ENCODE results near the gene PSMF1.

PSMF1 gene

DNA sequence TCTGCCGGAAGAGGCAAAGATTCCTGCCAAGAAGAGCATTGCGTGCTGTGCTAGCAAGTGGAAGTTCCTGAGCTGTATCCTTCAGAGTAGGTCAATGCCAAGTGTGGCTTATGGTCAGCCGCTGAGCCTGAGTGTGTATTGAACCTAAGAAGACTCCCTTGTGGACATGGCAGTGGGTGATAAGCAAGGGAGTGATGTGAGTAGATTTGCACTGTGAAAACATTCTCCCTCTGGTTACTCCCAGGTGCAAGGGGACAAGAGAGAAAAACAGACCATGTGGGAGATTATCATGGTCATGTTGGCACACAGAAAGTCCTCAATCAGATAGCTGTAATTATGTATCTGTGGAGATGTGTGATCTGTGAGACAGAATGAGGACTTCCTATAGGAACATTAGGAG, 72.4 kb downstream of the PSMF1 start:
- no peak for DNase-seq (ENCODE audit: low read depth)

DNA sequence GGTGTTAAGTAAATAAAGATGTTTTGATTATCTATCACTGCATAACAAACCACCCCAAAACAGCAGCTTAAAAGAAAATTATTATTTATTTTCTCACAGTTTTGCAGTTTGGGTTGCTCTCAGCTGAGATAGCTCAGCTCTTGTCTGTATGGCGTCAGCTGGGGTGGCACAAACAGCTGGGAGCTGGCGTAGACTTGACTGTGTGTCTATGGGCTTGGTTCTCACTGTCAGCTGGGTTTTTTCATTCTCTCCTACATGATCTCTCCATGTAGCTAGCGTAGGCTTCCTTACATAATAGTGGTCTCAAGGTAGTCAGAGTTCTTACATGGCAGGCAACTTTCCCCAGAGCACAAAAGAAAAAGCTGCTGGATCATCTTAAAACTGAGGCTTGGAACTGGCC, 72.9 kb downstream of the PSMF1 start:
- no peak for DNase-seq (ENCODE audit: low read depth)

DNA sequence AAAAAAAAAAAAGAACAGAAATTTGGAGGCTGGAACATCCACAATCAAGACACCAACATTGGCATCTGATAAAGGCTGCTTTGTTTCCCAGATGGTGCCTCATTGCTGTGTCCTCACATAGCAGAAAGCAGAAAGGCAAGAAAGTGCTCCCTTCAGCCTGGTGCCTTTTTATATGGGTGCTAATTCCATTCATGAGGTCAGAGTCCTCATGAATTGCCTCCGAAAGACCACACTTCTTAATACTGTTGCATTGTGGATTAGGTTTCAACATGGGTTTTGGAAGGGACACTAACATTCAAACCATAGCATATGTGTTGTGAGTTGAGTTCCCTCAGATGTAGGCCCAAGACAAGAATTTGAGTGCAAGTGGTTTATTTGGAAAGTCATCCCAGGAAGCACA, 76.8 kb downstream of the PSMF1 start:
- DNase-seq (ENCODE audit: low read depth): no peak

DNA sequence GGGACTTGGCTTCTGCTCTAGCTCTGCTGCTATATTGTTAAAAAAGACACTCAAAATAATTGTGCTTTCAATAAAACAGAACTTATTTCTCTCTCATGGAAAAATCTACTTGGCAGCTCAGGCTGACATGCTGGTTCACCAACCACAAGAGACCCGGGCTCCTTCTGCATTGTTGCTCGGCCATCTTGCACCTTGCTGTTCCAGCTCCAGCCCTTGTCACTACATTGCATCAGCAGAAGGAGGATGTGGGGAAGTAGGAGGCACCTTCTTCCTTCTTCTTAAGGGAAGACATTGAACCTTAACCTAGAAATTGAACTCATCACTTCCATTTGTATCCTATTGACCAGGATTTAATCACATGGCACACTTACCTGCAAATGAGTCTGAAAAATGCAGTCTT, 78.2 kb downstream of the PSMF1 start:
- no peak for DNase-seq (ENCODE audit: low read depth)

DNA sequence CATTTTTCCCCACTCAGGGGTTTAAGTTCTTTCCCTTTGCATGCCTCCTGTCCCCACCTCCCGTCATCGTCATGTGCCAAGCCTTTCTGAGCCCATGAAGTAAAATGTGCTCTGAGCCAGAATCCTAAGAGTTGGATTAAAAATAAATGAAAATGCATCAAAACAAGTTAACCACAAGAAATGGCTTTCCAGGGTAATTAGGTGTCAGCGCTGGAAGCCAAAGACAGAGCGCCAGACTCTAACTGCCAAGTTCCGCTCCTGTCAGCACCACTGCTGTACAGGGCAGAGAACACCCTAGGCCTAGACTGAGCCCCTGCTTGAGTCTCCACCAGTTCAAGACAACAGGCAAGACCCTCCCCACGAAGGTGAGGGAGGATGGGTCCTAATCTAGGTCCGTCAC, 79.4 kb downstream of the PSMF1 start:
- no peak for DNase-seq (ENCODE audit: low read depth)

DNA sequence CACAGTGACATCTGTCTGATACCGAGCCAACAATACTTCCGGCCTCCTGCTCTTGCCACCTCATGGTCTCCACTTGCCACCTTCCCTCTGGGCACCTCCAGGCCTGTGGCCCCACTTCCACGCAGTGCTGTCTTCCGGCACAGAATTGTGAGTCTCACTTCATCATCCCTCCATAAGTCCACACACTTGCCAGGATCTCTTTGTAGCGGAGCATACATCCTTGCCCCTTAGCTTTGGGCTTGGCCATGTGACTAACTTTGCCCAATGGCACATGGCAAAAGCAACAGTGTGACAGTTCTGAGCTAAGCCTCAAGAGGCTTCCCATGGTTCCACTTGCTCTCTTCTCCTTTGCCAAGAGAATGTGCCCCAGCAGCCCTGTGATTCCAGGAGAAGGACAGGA, 80.3 kb downstream of the PSMF1 start:
- no peak for DNase-seq (ENCODE audit: low read depth)

DNA sequence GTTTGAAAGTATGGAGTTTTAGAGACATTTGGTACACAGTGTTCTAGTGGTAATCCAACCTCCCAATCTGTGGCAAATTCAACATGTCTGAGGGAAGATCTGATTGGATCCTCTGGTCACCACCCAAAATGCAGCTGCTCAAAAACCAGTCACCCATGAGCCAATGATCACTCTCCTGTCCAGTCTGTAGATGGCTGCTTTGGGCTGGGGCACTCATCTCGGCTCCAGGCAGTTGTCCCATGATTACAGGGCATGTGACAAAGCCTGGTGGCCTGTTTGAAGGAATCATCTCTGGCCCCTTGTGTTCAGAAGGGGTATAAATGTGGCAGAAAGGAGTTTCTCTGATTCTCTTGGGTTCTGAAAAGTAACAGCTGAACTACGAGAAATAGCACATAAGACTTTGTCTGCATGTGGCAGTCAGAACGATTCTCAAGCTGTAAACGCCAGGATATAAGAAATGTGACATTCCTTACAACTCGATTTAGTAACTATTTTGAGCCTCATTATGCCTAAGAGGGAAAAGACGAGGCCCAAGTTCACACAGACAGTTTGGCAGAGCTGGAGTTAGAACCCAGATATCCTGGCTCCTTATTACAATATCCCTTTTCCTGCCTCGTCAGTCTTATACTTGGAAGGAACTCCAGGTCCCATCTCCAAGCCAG, 80.9 kb downstream of the PSMF1 start:
- no peak for DNase-seq (ENCODE audit: low read depth)

DNA sequence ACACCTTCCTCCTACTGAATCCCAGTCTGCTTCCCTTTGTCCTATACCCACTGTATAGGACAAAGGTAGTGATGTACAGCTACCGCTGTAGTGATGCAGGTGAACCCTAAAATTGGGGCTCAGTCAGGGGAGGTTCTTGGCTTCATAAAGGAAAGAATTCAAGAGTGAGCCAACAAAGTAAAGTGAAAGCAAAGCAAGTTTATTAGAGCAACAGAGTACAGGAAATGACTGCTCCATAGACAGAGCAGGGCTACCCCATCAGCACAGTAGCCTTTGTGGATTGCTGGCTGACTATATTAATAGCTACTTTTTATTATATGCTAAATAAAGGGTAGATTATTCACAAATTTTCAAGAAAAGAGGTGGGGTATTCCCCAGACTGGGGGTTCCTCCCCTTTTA, 81.6 kb downstream of the PSMF1 start:
- no peak for DNase-seq (ENCODE audit: low read depth)

DNA sequence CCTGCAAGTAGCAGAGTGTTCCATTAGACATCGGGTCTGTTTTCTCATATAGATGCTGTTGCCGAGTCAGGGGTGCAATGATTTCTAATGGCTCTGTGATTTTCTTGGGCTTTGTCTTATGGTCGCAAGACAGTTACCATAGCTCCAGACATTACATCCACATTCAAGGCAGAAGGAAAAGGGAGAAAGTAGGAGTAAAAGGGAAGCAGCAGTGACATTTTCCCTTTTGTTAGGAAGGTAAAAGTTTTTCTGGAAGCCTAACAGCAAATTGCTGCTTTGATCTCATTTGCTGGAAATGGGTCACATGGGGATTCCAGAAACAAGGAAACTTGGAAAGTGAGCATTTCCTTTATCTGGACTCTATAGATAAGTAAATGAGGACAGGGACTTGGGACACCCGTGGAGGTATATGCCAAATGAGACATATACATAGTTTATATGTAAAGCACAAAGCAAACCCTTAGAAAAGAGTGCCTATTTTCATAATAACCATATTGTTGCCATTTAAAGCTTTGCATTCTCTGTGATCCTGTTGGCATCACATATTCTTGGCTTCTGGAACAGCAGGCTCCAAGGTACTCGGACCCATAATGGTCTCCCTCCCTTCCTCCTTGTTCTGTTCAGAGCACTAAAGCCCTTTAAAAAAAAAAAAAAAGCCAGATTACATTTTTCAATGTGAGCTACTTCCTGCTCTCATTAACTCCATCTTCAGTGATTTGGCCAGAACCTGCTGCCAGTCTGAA, 84.5 kb downstream of the PSMF1 start, which contains the start of gene C20orf202:
Gene C20orf202 (plus strand): TSS at position 693 of the 743 bp plus-strand sequence. CDS start 132 bp downstream, outside the sequence.
- DNase-seq (ENCODE audit: low read depth): no peak

DNA sequence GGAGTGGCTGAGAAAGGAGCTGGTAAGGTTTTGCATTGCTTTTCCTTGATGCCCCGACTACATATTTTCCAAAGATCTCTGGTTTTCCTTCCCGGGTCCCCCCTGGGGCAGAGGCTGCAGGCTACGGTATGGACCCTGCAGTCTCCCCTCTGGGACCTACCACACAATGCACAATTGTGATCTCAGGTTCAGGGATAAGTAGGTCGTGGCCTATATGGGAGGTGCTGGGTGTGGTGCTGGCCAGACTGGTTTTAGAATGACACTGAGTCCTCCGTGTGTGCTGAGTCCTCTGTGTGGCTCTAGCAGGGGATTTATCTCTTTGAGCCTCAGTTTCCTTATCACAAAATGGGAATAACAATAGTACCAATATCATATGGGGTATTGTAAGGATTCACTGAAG, 85.2 kb downstream of the PSMF1 start:
- DNase-seq (ENCODE audit: low read depth): no peak

DNA sequence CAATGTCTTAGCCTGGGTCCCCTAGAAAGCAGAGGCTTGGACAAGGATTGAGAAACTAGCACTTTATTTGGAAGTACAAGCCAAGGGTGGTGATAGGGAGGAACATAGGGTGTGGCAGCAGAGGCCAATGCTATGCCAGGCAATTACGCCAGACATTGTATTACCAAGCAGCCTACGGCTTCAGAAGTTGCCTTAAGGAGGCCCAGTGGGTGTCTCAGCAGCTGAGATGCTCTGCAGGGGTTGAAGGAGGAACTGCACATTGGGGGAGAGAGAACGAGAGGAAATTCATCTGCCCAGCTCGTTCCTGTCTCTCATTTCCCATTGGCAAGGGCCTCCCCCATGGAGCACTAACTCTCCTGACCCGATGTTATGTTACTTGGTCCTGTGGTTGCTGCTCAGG, 85.7 kb downstream of the PSMF1 start:
- DNase-seq (ENCODE audit: low read depth): no peak

DNA sequence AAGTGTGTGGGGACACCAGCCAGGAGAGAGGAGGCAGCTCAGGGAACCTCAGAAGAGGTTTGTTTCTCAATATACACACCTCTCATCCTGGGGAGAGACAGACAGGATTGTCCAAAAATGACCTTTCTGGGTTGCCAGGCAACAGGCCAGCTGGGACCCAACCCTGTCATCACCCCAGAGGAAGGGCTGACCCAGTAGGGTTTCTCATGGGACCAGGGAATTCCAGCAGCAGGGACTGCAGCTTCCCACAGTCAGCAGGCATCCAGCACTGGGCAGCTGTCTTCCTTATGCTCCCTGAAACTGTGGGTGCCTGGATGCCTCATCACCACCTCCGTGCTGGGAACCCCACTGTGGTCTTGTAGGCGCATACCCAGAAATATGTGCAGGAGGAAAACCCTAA, 86.2 kb downstream of the PSMF1 start:
- DNase-seq (ENCODE audit: low read depth): no peak

DNA sequence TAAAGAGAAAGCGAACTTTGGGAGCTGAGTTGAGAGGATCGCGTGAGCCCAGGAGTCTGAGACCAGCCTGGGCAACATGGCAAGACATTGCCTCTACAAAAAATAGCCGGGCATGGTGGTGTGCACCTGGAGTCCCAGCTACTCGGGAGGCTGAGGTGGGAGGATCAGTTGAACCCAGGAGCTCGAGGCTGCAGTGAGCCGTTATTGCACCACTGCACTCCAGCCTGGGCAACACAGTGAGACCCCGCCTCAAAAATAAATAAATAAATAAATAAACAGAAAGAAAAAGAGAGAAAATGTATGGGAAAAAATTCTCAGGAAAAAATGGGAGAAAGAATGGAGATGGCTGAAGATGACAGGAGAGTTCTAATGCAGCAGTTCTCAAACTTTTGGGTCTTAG, 87.4 kb downstream of the PSMF1 start:
- DNase-seq (ENCODE audit: low read depth): no peak

DNA sequence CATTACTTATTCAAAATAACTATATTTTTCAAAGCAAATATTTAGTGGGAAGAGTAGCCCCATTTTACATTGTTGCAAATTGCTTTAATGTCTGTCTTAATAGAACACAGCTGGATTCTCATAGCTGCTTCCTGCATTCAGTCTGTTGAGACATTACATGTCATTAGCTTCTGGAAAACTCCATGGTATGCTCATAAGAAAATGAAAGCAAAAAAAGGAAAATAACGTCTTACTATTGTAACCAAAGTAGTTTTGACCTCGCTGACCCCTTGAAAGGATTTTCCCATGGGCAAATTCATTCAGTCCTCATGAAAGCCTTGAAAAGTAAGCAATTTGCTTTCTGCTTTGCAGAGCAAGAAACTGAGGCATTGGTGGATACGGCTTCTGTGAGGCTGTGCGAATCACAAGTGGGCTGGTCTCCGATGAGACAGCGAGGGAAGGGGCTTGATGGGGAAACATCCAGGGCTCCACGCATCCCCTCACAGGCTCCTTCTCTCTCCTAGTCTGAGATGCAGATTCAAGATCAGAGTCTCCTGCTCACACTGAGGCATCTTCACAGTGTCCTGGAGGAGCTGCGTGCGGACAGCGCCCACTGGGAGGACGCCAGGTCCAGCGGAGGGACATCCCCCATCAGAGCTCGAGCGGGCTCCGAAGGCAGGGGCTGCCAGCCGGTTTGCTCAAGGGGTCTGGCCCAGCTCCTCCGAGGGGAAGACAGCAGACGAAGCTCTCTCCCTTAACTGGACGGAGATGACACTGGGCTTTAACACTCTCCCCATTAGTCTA, 88.2 kb downstream of the PSMF1 start:
- peak; percentile 27 for DNase-seq (ENCODE audit: low read depth)

DNA sequence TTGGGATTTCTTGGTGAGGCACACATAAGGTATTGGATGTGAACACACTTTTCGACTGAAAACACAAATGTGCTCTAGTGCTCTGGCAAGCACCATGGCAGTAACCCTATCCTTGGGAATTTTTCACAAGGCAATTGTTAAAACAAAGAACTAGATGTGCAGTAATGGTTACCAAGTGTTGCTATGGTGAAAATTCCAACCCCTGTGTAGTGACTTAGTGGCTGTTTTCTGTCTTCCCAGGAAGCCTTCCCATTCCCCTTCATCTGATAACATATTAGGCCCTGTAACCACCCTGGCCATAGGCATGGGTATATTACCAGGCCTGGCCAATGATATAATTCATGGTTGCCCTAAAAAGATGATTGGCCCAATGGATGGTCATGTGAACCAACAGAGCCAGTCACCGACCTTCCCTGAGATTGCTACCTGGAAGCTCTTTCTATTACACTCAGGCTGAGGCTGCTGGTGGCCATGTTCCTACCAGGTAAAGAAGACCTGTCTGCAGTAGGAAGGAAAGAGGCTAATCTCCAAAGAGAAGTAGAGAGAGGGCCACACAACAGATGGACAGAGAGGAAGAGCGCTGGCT, 89.0 kb downstream of the PSMF1 start:
- DNase-seq (ENCODE audit: low read depth): no peak

DNA sequence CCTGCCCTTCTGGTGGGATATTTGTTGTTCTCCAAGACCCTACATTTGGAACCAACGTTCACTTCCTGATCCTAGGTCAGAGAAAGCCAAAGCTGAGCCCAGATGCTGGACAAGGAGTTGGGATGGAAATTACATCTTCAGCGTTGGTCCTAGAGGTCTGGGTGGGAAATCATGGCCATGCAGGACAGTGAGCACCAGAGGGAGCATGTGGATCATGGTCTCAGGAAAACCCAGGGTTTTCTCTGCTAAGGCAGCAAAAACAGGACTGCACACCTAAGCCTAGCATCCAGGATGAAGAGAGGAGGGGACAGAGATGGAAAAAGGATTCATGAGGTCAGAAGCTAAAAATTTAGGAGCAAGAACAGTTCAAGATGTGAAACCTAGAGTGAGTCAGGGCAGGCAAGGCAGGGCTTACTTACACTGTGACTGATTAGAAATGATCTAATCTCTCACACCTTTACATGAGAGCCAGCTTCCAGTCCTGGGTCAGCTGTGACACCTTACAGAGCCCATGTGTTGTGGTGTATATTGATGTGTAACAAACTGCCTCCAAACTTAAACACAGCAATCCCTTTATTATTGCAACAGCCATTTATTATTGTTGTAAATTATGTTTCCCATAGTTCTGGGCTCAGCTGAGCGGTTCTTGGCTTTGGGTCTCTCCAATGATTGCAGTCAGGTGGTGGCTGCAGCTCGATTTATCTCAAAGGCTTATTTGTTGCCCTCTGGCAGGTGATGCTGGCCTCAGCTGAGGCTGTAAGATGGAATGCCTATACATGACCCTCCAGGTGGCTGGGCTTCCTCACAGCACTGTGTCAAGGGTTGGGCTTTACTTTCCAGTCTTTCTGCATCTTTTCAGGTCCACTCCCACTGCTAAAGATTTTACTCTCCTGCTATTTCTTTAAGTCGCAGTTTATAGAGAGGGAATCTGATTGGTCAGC, 91.3 kb downstream of the PSMF1 start:
- no peak for DNase-seq (ENCODE audit: low read depth)

DNA sequence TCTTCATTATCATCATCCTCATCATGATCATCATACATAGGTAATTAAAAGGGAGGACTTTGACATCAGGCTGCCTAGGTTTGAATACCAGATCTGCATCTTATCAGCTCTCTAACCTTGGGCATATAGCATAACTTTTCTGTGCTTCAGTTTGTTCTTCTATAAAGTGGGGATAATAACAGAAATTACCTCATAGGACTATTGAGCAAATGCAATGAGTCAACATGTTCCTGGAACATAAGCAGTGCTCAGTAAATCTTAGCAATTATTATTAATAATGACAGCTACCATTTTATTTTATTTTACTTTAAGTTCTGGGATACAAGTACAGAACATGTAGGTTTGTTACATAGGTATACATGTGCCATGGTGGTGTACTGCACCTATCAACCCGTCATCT, 92.1 kb downstream of the PSMF1 start:
- DNase-seq (ENCODE audit: low read depth): no peak

DNA sequence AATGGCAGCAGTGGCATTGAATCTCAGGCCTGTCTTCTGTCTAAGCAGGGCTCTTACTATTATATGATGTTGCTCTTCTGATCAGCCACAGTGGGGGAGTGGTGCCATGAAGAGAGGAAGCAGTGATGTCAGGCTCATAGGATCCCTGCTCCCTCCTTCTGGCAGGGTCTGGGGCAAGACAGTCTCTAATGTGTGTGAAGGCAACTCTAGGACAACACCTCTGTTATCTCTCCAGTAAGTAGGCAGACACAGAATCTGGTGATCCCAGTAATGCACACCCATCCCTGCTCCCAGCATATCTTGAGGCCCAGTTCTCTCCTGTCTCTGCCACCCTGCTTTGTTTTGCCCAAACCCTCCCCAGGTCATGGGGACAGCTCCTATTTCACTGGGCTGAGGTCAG, 93.6 kb downstream of the PSMF1 start:
- DNase-seq (ENCODE audit: low read depth): no peak

DNA sequence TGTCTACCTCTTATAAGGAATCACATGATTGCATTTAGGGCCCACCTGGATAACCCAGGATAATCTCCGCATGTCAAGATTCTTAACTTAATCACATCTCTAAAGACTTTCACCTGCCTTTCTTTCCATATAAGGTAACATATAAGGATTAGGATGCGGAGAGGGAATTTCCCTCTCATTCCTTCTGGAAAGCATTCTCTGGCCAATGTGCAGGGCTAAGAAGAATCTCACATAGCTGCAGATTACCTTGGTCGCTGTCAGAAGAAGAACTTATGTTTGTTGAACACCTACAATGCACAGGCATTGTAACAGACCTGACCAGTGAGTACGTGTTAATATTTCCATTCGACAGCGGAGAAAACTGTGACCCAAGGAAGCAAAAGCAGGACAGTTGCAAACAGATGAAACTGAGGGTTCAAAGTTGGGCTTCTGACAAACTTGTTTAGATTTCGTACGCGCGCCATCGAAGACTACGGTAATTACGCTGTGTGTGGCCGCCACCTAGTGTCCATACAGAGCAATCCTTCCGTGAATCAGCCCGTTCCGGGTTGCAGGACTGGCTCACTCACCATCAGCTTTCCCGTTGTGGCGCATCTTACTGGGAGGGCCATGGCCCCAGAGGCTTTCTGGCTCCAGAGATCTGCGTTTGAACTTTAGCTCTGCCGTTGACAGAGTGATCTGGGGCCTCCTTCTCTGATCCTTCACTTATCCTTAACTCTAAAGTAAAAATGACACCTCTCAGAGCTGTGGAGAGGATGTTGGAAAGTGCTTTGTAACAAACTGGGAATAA, 94.4 kb downstream of the PSMF1 start:
- peak; percentile 73 for DNase-seq (ENCODE audit: low read depth)

DNA sequence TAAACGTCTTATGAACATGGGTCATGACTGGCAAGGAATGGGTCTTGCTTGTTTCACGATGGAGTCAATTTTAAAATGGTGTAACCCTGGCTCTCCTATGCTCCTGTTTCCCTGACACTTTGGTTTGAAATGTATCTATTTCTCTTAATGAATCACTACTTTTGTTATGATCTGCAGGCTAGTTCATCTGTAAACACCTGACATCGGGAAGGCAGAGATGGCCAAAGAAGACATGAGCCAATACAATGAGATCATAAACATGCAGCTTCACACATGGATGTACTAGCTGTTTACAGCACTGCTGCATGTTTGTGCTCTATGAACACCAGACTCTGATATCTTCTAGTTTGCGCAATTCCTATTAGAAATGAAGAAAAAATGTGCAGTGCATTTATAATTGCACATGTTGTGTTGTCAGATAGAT, 96.4 kb downstream of the PSMF1 start:
- no peak for DNase-seq (ENCODE audit: low read depth)

All from EH (cell line).